ENCODE results near the gene ANKRD44.

DNA sequence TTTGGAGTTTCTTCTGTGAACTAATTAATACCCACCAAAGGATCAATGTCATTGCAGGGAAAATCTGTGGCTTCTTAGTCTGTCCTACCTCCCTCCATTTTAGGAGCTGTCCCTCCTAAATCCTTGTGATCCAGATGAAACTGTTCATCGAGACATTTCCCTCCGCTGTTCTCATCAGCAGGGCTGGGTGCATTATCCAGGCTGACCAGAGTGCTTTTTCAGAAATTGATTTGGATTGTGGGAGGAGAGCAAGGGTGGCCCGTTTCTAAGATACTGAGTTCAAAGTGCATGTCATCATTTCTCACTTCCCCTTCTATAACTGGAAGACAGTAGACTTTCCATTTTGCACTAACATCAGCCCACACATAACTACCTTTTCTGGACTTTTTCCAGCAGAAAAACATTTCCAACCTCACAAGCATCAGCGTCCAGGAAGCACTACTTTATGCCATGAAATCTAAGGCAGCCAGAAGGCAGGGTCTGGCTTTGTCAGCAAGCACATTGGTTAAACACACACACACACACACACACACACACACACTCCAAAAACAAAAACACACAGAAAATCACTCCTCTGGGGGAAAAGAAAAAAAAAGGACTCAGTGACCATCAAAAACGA, 94.1 kb downstream of the ANKRD44 start:
- no peak for TF ChIP-seq CTCF (IDR thresholded peaks at IDR 0.05)
- TF ChIP-seq ZFX (IDR thresholded peaks at IDR 0.05; ENCODE audit: borderline replicate concordance): no peak

All from 22Rv1 (cell line).